ENCODE data around the gene LSM4. TPM values are rescaled to one million over a fixed set of nuclear protein-coding genes. Genes with fewer than 3 reads are reported as not detected.

LSM4 gene
- total and polyA plus RNA-seq, 10 of the 15 experiments (the other 5 are each of a cell fraction or from before 2014, with no cell fraction given) = 12.6 to 652 (median 217) TPM

DNA sequence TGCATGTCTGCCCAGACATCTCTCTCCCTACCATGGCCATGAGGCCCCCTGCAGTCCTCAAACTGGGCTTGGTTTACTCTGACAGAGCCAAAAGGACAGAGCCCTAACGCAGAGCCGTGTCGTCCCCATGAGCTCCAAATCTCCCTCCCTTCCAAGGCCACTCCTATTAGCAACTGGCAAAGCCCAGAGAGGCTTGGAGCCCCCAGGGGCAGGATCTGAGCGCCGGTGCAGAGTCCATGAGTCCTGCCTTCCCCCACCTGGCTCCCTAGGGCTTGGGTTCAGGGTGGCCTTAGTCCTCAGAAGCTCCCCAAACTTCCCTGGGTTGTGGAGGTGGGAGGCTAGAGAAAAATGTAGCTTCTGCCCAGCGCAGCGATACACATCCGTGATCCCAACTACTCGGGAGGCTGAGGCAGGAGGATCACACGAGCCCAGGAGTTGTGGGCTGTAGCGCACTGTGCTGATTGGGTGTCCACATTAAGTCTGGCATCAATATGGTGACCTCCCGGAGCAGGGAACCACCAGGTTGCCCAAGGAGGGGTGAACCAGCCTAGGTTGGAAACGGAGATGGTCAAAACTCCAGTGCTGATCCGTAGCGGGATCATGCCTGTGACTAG, 10.1 kb upstream of the LSM4 start (continued):
- TF ChIP-seq, protein P1, sequence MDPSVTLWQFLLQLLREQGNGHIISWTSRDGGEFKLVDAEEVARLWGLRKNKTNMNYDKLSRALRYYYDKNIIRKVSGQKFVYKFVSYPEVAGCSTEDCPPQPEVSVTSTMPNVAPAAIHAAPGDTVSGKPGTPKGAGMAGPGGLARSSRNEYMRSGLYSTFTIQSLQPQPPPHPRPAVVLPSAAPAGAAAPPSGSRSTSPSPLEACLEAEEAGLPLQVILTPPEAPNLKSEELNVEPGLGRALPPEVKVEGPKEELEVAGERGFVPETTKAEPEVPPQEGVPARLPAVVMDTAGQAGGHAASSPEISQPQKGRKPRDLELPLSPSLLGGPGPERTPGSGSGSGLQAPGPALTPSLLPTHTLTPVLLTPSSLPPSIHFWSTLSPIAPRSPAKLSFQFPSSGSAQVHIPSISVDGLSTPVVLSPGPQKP (IDR thresholded peaks at IDR 0.05; ENCODE audit: low read depth, low read length) = no peak
- no peak for TF ChIP-seq MXI1 (IDR thresholded peaks at IDR 0.05; ENCODE audit: low read depth, low read length)
- no peak for TF ChIP-seq SP1 (IDR thresholded peaks at IDR 0.05; ENCODE audit: low read depth, low read length)
- TF ChIP-seq NFIC (IDR thresholded peaks at IDR 0.05; ENCODE audit: low read depth, low read length) = no peak
- TF ChIP-seq, protein P2, sequence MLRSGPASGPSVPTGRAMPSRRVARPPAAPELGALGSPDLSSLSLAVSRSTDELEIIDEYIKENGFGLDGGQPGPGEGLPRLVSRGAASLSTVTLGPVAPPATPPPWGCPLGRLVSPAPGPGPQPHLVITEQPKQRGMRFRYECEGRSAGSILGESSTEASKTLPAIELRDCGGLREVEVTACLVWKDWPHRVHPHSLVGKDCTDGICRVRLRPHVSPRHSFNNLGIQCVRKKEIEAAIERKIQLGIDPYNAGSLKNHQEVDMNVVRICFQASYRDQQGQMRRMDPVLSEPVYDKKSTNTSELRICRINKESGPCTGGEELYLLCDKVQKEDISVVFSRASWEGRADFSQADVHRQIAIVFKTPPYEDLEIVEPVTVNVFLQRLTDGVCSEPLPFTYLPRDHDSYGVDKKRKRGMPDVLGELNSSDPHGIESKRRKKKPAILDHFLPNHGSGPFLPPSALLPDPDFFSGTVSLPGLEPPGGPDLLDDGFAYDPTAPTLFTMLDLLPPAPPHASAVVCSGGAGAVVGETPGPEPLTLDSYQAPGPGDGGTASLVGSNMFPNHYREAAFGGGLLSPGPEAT (IDR thresholded peaks at IDR 0.05; ENCODE audit: low read depth) = no peak

DNA sequence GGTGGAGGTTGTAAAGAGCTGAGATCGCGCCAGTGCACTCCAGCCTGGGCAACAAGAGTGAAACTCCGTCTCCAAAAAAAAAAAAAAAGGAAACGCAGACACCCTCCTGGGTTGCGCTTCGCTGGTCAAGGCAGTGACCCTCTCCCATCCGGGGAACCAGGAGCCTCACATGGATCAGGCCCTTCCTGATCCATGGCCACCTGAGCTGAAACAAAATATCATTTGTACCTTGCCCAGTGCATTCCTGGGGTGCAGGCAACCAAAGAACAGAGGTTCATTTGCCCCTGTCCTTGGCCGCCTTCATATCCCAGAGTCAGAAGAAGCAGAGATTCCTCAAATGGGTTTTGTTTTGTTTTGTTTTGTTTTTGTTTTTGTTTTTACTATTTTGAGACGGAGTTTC, 8.0 kb upstream of the LSM4 start:
- no peaks in the 10 kb centered on the region for H3K36me3 ChIP-seq (ENCODE audit: control insufficient read depth in 2 of 2, insufficient read depth in 2 of 2, low read length in 1 of 2)
- ChIA-PET SMC1A (ENCODE audit: uncharacterized antibody, unreplicated experiment) (interaction anchor here (0.9 to 7.7 kb wide), 4 partner anchors 8 to 83 kb away, joined by 3 to 176 read pairs (median 26); partner anchors contain the start of gene JUND), CTCF (interaction anchor here (1.0 to 11.3 kb wide), 4 partner anchors 9 to 82 kb away, joined by 3 to 516 read pairs (median 40); partner anchors contain the start of genes IQCN and JUND), RAD21 (ENCODE audit: unreplicated experiment) (interaction anchor here (0.6 to 7.6 kb wide), 5 partner anchors 29 to 83 kb away, joined by 3 to 259 read pairs (median 3); partner anchors contain the start of gene JUND), POLR2A (interaction anchor here (1.8 to 10.4 kb wide), 2 partner anchors 8 to 52 kb away, joined by 9 to 206 read pairs; partner anchors contain the start of gene JUND)
- in situ Hi-C loops (cut with MboI) (no loop called here), intact Hi-C loops (cut with micrococcal nuclease; ENCODE audit: unreplicated experiment) (no loop called here)
- FAIRE-seq (no peak), DNase-seq (ENCODE audit: low read depth, low spot score) (no peak), ATAC-seq (no peak)
- no TSS peak for BruUV-seq (replicated peaks)
- H4K20me1 ChIP-seq (ENCODE audit: control insufficient read depth, insufficient read depth) = no peaks in the 10 kb centered on the region
- H3K4me1 ChIP-seq (ENCODE audit: control insufficient read depth, insufficient read depth, low read length) = no peaks in the 10 kb centered on the region
- TF ChIP-seq CBFB (IDR thresholded peaks at IDR 0.05; ENCODE audit: low read depth) (no peak), RCOR1 (conservative IDR thresholded peaks at IDR 0.05; ENCODE audit: low read depth, low read length) (no peak), ZNF274 (IDR thresholded peaks at IDR 0.05; ENCODE audit: insufficient read depth, insufficient read length) (no peak), EZH2 (IDR thresholded peaks at IDR 0.05; ENCODE audit: borderline replicate concordance, control insufficient read depth, low read depth, low read length) (no peak), NR2C2 (IDR thresholded peaks at IDR 0.05; ENCODE audit: borderline replicate concordance, control insufficient read depth, insufficient read length, low read depth) (no peak)
- no peak overlapping the region for H3K4me2 ChIP-seq (ENCODE audit: control insufficient read depth, insufficient read depth)
- H3K9me3 ChIP-seq (replicated peaks; ENCODE audit: control insufficient read depth, insufficient read depth, low read length) = no peaks in the 10 kb centered on the region
- no peak overlapping the region for H3K27ac ChIP-seq (ENCODE audit: control insufficient read depth, insufficient read depth)
- H3K4me3 ChIP-seq = no peak overlapping the region
- H3K9ac ChIP-seq (ENCODE audit: control insufficient read depth, insufficient read depth, low read length) = no peak overlapping the region
- no peak overlapping the region for H2AFZ ChIP-seq (ENCODE audit: control insufficient read depth, low read depth, low read length)
- WGBS (ENCODE audit: insufficient coverage, insufficient replicate concordance, low lambda C conversion rate, missing lambda C conversion rate) = 72% methylated on average over 6 of the region's 9 CpGs
- H3K79me2 ChIP-seq (ENCODE audit: control insufficient read depth, insufficient read depth, low read length) = no peaks in the 10 kb centered on the region
- no peaks in the 10 kb centered on the region for H3K27me3 ChIP-seq (replicated peaks in 1 of 2; ENCODE audit: control insufficient read depth in 2 of 2, insufficient read depth in 2 of 2, low read length in 1 of 2)
